HG02943 (cell line): ENCODE measurements around the gene POMGNT1.
A peak's percentile ranks its signal among the peaks of the same experiment; 100 is the strongest.
"Not testable (repeated sequence)": the region's sequence is repeated elsewhere in the genome, so short reads cannot be mapped to it uniquely, and the experiment has no call there.

Source experiments
- ATAC-seq: cut with Tn5 transposase; IDR thresholded peaks from one replicate; pipeline ENCODE4 v1.9.1; 2021; ENCODE audit warnings: mild to moderate bottlenecking, low read depth, moderate library complexity; ENCODE audit not compliant: unreplicated experiment

Gene POMGNT1

DNA sequence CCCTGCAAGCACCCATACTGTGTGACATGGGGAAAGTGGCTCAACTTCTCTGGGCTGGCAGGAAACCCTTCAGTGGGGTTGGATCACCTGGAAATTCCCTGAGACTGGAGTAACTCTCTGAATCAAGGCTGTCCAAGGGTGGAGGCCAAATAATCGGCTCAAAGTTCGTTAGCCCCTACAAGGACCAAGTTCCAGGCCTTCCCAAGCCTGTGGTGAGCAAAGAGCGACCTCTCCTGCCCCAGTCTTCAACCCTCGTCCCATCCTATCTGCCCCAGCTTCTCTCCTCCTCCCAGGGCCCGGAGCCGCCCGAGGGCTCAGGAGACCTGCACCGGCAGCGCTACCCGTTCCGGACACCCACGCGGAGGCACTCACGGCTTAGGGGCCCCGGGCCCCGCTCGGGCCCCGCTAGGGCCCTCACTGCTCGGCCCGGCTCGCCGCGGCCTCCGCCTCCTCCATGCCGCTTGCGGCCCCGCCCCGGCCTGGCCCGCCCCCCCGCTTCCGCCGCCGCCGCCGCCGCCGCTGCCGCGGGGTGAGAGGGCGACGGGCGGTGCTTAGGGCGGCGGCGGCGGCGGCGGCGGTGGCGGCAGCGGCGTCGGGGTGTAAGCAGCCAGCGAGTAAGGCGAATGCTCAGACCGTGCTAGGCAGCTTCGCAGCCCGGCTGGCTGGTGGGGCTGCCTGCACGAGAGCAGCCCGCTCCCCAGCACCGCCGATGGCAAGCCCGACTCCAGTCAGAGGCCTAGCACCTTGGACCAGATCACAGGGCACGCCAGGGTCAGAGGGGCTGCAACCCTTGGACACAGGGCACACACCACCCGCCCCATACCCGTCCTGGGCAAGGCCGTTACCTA lies at the start of gene POMGNT1:
Gene POMGNT1 (minus strand): TSS at position 471 of the 848 bp plus-strand sequence. CDS start 613 bp downstream, outside the sequence.
- peak; percentile 75 for ATAC-seq

DNA sequence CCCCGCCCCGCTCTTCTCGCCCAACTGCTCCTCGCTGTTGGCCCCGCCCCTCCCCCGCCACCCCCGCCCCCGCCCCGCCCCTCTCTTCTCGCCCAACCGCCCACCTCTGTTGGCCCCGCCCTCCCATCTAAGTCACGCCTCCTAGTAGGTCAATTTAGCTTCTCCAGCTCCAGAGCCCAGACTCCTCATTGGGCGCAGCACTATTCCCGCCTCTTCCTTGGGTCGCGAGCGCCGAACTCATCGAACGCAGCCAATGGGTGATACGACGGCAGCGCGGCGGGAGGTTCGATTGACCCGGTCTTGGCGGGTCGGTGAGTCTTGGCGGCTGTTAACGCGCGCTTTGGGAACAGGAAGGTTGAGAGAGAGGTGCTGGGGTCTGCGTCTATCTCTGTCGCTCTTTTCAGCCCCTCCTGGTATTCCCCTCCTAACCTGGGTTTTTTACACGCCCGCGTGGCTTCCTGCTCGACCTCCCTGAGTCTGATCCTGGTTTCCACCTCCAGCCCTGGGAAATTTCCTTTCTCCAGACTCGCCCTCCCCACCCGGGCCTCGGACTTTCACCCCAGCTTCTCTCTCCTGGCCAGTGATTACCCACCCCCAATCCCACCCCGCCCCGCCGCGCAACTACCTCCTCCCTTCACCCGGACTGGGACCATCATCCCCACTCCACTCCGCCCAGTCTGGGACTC lies 49.3 kb upstream of the POMGNT1 start, which contains the start of gene RAD54L:
Gene RAD54L (plus strand): TSS at position 328 of the 686 bp plus-strand sequence. CDS start 643 bp downstream, outside the sequence.
- ATAC-seq = peak; percentile 78

DNA sequence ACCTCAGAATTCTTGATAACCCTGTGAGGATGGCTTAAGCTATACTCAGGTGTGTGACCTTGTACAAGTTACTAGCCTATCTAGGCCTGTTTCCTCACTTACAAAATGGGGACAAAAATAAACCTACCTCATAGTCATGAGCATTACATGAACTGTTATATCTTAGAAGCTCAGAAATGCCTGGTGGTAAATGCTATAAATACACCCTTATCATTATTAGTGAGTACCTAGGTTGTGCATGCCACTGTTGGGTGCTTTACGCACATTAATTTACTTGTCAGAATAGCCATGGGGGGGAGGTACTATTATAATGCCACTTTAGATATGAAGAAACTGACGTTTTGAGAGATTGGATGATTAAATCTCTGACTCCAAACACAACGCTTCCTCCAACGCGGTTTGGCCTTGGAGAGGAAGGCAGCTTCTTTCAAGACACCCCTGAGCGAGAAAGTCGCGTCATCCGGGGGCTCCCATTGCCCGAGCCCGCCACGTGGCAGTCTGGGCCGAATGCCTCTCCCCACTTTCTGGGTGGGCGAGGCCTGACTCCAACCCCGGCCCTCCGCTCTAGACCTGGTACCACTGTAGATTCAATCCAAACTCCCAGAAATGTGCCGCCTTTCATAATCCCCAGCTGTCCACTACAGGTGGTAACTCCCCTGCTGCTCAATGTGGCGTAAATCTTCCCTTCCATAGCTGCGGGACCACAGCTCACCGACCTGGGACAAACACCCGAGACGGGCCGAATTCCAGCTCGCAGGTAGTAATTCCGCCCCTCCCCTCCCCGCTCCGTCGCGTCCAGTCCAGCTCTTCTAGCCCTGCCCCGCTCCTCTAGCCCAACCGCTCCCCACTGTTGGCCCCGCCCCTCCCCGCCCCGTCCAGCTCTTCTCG lies 48.6 kb upstream of the POMGNT1 start:
- ATAC-seq = peak; percentile 49

DNA sequence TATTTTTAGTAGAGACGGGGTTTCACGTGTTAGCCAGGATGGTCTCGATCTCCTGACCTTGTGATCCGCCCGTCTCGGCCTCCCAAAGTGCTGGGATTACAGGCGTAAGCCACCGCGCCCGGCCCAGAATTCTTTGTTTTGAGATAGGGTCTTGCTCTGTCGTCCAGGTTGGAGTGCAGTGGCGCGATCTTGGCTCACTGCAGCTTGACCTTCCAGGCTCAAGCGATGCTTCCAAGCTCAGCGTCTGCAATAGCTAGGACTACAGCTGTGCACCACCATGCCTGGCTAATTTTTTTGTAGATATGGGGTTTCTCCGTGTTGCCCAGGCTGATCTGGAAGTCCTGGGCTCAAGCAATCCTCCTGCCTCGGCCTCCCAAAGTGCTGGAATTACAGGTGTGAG lies 47.9 kb upstream of the POMGNT1 start:
- not testable (repeated sequence) for ATAC-seq

DNA sequence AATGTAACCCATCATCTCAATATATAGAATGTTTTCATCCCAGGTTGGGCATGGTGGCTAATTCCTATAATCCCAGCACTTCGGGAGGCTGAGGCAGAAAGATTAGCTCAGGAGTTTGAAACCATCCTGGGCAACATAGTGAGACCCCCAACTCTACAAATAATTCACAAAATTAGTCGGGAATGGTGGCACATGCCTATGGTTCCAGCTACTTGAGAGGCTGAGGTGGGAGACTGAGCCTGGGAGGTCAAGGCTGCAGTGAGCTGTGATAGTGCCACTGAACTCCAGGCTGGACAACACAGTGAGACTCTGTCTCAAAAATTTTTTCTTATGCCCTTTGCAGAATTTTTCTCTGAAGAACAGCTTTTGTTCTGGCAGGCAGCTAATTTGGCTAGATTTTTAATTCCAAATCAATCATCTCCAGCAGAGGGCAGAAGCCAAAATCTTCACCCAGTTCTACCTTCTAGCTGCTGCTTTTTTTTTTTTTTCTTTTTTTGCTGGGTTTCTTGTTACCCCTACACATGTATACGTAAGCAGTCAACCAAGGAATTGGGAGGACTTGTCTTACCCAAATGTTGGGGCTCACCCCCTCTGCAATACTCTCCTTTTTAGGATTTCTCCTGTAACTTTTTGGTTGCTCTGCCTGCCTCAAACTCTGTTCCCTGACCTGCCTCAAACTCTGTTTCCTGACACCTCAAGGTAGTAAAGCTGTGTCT lies 46.6 kb upstream of the POMGNT1 start:
- no peak for ATAC-seq

DNA sequence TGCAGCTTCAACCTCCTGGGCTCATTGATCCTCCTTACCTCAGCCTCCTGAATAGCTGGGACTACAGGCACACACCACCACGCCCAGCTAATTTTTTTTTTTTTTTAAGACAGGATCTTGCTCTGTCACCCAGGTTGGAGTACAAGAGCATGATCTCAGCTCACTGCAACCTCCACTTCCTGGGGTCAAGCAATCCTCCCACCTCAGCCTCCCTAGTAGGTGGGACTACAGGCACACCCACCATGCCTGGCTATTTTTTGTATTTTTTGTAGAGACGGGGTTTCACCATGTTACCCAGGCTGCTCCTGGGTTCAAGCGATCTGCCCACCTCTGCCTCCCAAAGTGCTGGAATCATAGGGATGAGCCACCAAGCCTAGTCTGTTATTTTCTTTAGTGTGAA lies 45.6 kb upstream of the POMGNT1 start:
- ATAC-seq = not testable (repeated sequence)

DNA sequence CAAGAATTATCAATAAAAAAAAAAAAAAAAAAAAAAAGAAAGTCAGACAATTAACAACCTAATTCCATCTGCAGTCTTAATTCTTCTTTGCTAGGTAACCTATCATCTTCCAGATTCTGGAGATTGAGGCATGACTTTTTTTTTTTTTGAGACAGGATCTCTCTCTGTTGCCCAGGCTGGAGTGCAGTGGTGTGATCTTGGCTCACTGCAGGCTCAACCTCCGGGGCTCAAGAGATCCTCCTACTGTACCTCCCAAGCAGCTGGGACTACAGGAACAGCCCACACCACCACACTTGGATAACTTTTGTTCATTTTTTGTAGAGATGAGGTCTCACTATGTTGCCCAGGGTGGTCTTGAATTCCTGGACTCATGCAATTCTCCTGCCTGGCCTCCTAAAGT lies 44.7 kb upstream of the POMGNT1 start:
- no peak for ATAC-seq

DNA sequence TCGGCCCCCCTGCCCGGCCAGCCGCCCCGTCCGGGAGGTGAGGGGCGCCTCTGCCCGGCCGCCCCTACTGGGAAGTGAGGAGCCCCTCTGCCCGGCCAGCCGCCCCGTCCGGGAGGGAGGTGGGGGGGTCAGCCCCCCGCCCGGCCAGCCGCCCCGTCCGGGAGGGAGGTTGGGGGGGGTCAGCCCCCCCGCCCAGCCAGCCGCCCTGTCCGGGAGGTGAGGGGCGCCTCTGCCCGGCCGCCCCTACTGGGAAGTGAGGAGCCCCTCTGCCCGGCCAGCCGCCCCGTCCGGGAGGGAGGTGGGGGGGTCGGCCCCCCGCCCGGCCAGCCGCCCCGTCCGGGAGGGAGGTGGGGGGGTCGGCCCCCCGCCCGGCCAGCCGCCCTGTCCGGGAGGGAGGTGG lies 43.5 kb upstream of the POMGNT1 start:
- ATAC-seq = not testable (repeated sequence)

DNA sequence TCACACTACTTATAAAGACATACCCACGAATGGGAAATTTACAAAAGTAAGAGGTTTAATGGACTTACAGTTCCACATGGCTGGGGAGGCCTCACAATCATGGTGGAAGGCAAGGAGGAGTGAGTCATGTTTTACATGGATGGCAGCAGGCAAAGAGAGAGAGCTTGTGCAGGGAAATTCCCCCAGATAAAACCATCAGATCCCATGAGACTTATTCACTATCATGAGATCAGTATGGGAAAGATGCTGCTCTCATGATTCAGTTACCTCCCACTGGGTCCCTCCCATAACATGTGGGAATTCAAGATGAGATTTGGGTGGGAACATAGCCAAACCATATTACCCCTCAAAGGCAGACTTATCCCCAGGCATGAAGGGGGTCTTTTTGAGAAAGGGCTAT lies 40.6 kb upstream of the POMGNT1 start:
- ATAC-seq = not testable (repeated sequence)

DNA sequence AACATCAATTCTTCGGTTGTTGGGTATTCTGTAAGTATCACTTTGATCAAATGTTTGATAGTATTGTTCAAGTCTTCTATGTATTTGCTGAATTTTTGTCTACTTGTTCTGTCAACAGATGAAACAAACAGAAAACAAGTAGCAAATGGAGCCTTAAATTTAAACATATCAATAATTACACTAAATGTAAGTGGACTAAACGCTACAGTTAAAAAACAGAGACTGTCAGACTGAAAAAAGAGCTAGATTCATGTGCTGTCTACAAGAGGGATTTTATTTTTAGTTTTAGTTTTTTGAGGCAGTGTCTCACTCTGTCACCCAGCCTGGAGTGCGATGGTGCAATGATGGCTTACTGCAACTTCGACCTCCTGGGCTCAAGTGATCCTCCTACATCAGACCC lies 38.6 kb upstream of the POMGNT1 start:
- no peak for ATAC-seq

DNA sequence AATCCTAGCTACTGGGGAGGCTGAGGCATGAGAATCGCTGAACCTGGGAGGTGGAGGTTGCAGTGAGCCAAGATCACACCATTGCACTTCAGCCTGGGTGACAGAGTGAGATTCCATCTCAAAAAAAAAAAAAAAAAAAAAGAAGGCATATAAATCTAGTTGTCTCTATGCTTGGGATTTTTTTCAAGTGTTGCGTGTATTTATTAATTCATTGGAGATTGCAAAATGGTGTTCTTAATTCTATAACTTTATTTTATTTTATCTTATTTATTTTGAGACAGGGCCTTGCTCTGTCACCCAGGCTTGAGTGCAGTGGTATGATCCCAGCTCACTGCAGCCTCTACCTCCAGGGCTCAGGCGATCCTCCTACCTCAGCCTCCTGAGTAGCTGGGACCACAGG lies 33.0 kb upstream of the POMGNT1 start:
- not testable (repeated sequence) for ATAC-seq

DNA sequence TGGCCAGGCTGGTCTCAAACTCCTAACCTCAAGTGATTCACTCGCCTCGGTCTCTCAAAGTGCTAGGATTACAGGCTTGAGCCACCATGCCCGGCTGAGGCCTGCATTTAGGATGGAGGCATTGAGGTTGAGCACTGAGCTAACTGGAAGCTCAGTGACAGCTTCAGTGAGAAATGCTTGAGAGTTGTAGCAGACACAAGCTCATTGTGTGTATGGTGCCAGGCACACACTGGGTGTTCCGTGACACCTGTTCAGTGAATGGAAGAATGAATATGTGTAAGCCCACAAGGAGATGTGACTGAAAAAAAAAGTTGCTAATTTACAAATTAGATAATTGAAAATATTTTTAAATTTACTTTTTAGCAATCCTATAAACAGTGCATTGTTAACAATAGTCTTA lies 26.7 kb upstream of the POMGNT1 start:
- no peak for ATAC-seq

DNA sequence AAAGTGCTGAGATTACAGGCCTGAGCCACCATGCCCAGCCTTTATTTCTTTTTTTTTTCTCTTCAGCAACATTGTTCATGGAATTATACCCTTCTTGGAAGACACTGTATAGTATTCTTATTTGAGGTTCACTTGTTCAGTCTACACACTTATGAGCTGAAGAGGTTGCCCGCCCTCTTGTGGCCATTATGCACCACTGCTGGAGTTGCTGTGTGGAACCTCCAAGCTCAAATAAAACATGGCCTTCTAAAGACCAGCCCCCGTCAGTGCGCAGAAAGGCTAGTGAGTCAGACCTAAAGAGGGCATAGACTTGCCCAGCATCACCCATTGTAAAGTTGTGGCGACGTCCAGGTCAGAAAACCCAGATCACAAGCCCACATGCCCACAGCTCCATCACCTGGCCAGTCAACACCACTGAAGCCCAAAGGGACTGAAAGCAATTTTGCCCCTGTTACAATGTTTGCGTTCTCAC lies 25.3 kb upstream of the POMGNT1 start:
- no peak for ATAC-seq

DNA sequence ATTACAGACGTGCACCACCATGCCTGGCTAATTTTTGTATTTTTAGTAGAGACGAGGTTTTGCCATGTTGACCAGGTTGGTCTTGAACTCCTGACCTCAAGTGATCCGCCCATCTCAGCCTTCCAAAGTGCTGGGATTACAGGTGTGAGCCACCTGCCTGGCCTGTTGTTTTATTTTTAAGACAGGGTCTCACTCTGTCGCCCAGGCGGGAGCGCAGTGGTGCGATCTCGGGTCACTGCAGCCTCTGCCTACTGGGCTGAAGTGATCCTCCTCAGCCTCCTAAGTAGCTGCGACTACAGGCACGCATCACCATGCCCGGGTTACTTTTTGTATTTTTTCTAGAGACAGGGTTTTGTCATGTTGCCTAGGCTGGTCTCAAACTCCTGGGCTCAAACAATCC lies 24.8 kb upstream of the POMGNT1 start:
- ATAC-seq = not testable (repeated sequence)

DNA sequence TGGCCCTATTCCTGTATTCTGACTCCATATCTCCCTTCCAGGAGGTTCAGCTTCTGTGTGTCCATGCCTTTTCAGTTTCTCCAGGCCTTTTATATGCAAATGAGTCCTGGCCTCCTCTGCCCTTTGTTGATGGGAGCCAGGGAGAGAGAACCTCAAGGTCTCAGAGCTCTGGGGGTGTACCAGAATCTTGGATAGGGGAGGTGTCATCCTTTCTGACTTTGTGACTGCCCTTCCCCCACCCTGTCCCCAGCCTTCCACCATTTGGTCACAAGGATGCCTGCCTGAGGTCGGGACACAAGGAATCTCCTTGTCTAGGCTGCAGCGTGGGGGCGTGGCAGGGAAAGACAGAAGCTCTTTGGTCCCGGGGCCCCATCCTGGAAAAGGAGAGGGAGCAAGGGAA lies 23.5 kb upstream of the POMGNT1 start:
- no peak for ATAC-seq

DNA sequence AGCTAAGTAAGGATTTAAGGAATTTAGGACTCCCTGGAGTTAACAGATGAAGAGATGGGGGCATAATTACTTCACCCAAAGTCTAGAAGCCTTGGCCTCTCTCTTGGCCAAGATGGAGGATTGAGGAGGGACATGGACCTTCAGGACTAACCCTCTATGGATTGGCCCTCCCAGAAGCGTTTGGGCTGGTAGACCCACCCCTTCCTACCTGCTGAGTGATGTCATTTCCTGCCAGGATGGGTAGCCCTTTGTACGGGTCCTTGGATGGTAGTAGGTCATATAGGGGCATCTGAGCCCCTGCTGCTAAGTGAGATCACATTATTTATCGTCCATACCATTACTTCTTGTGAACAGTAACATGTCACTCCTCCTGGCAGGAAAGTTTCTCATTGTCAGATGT lies 22.6 kb upstream of the POMGNT1 start:
- ATAC-seq = no peak

DNA sequence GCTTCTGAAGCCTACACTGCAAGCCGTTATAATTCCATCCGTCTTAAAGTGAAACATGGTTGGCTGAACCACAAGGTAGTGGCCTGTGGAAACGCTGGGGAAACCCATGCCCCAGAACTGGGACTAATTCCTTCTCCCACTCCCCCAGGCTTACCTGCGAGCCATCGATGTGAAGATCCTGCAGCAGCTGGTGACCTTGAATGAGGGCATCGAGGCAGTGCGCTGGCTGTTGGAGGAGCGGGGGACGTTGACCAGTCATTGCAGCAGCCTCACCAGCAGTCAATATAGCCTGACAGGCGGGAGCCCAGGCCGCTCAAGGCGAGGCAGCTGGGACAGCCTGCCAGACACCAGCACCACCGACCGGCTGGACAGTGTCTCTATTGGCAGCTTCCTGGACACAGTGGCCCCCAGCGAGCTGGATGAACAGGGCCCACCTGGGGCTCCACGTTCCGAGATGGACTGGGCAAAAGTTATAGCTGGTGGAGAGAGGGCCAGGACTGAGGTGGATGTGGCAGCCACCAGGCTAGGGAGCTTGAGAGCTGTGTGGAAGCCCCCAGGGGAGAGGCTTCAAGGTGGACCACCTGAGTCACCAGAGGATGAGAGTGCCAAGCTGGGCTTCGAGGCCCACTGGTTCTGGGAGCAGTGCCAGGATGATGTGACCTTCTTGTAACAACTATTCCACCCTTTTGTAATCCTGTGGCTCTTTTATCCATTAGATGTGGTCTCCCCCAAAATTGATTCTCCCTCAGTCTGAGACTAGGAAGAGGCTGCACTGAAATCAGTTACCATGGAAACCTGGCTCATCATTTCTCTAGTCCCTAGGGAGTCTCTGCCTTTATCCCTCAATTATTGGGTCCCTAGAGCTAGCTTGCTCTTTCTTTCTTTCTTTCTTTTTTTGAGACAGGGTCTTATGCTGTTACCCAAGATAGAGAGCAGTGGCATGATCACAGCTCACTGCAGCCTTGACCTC lies 21.6 kb upstream of the POMGNT1 start:
- ATAC-seq = no peak

DNA sequence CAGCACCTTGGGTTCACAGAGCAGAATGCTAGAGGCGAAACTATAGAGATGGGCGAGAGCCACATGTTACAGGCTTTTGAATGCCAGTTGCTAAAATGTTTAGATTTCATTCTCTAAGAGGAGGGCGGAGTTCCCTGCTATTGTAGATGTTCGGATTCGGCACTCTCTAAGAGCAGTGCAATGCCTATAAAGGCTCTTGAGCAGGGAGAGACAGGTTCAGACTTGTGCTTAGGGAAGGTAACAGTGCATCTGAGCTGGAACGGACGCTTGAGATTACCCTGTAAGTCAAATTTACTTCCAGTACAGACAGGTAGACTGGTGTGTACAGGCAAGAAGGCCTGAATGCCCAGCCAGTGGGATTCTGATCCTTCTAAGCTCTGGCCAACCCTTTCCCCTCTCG lies 20.2 kb upstream of the POMGNT1 start:
- ATAC-seq = no peak

DNA sequence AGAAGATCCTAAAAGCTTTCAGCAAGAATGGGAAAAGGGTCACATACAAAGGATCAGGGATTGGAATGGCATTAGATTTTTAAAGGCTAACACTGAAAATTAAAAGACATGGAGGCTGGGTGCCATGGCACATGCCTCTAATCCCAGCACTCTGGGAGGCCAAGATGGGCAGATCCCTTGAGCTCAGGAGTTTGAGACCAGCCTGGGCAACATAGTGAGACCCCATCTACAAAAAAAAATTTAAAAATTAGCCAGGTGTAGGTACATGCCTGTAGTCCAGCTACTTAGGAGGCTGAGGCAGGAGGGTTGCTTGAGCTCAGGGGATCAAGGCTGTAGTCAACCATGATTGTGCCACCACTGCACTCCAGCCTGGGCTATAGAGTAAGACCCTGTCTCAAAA lies 17.3 kb upstream of the POMGNT1 start:
- no peak for ATAC-seq
